HG03097 (cell line): ENCODE data around the gene CPT1A.

Experiments
- ATAC-seq: cut with Tn5 transposase; IDR thresholded peaks from one replicate; pipeline ENCODE4 v1.9.1; 2021; ENCODE audit not compliant: unreplicated experiment, low FRiP score

CPT1A gene

GRCh38 chr11:68722143-68722542 is 119.6 kb downstream of the CPT1A start:
- no peak for ATAC-seq

GRCh38 chr11:68721075-68721474 is 120.6 kb downstream of the CPT1A start:
- no peak for ATAC-seq

- ATAC-seq = no peak
Measured at GRCh38 chr11:68715456-68716122, 126.1 kb downstream of the CPT1A start.

GRCh38 chr11:68714060-68714856 is 127.5 kb downstream of the CPT1A start:
- no peak for ATAC-seq

GRCh38 chr11:68711114-68711513 is 130.6 kb downstream of the CPT1A start:
- ATAC-seq = no peak

DNA sequence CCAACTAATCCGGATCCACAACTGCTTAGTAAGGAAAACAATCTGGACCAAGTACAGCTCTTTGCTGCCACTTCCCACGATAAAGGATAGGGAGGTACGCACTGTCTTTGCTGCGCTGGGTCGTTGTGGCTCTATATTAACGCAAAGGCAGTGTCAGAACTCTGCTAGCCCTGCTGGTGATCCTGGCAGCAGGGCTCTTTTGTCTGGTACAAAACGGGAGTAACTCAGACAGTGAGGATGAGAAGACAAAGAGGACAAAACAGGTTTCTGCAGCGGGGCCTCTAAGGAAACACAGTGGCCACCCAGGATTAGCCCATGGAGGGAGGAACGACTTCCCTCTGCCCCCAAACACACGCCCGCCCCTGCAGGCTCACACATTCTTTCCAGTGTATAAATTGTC is 131.3 kb downstream of the CPT1A start:
- no peak for ATAC-seq

- ATAC-seq = no peak
Measured at GRCh38 chr11:68709062-68709461, 132.7 kb downstream of the CPT1A start.

DNA sequence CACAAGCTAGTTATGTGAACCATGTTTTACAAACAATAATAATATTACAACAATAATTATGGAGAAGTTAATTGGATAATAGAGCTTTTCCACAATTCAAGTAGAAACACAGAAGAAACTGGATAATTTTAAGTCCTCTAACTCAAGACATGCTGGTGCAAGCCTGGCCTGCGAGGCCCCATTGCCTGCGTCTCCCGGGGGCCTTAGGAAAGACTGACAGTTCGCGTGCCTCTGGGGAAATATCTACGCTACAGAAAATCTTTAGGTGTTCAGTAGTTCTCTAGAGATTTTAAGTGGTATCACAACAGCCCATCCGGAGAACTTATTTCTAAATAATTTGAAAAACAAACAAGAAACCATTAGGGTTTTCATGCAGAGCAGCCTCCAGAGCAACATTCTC is 134.2 kb downstream of the CPT1A start:
- ATAC-seq = no peak

DNA sequence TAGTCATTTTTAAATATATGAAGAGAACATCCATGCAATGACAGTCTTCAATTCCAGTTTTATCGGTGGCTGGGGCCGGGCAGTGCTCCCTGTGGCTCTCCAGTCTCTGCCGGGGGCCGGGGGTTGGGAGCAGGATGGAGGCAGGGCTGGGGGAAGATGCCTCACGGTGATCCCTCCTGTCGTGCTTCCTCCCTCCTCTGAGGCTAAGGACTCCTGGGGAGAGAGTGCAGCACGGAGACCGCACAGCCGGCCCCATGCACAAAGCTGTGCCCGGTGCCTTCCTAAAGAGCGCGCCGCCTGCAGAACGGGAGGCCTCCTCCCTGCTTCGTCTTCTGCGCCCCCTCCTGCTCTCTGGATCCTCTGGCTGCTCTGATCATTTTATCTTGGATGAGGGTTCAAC is 136.8 kb downstream of the CPT1A start:
- ATAC-seq = no peak
